ENCODE measurements around the gene CALD1. TPM values are rescaled to one million over a fixed set of nuclear protein-coding genes. Genes with fewer than 3 reads are reported as not detected.

CALD1 gene
- polyA plus RNA-seq, 4 donors, result 3.4 to 70.8 (median 45.3) TPM

DNA sequence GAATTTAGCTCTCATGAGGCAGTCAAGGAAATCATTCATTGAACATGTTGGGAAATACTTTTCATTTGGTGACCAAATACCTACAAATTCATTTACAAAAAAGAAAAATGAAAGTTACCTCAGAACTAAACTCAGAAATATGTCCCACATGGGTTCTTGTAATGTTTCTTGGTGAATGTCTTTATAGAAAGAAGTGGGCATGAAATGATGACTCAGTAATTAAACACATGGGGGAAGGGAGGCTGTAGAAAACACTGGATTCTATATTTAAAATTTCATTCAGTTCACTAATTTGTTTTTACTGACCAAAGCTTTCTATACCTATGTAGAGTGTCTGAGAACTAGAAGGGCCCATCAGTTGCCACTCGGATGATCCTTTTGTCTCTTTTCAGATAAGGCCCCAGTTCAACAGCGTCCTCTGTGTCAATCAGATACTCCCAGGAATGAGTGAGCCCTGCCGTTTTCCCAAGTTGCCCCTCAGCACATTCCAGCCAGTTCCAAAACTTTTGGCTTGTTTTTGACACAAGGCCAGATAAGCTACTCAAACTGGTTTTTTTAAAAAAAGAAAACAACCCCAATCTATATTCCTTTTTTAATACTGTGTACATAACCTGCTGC is 157.6 kb downstream of the CALD1 start:
- H3K36me3 ChIP-seq (ENCODE audit: control insufficient read depth in 3 of 3, insufficient read depth in 2 of 3, low read depth in 1 of 3, low read length in 3 of 3), result peaks cover 0 to 2% (median 0%) of the 10 kb centered on the region in 3 donors
- WGBS, 3 donors, result 69 to 79% (median 73%) methylated on average over 3 of the region's 3 CpGs
- H3K4me3 ChIP-seq (ENCODE audit: low read depth in 1 of 3, low read length in 3 of 3), result no peak overlapping the region
- no peak overlapping the region for H3K27ac ChIP-seq (ENCODE audit: low read depth in 1 of 3, low read length in 2 of 3)
- peaks cover 0 to 6% (median under 1%) of the 10 kb centered on the region in 3 donors for H3K4me1 ChIP-seq (ENCODE audit: control insufficient read depth in 3 of 3, insufficient read depth in 2 of 3, low read depth in 1 of 3, low read length in 2 of 3)
- DNase-seq (no peak), FAIRE-seq (no peak)
- no peaks in the 10 kb centered on the region for H3K9me3 ChIP-seq (ENCODE audit: control insufficient read depth in 2 of 2, insufficient read depth in 1 of 2, low read depth in 1 of 2, low read length in 1 of 2)
- H3K27me3 ChIP-seq (ENCODE audit: control insufficient read depth in 3 of 3, insufficient read depth in 3 of 3, low read length in 3 of 3), result no peaks in the 10 kb centered on the region

DNA sequence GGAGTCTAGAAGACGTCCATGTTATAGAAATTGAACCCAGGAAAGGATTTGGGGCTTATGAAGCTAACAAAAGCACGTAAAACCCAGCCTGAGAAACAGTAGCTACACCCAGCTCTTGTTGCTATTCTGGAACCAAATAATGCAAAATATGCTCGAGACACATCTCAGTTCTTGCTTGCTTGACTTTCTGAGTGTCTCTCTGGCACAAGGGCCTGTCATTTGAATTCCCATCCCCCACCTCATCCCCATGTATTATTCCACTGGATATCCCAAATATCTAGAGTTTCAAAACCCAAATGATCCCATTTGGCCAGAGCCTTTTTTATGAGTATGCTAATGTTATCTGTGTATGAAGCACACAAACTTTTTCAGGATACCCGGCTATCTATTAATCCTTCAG is 158.7 kb downstream of the CALD1 start:
- 77 to 87% (median 85%) methylated on average over 4 of the region's 4 CpGs for WGBS, 3 donors
- Histone ChIP-seq H3K27me3 (ENCODE audit: control insufficient read depth in 3 of 3, insufficient read depth in 3 of 3, low read length in 3 of 3) (no peaks in the 10 kb centered on the region), H3K36me3 (ENCODE audit: control insufficient read depth in 3 of 3, insufficient read depth in 2 of 3, low read depth in 1 of 3, low read length in 3 of 3) (peaks cover 0 to 2% (median 0%) of the 10 kb centered on the region in 3 donors), H3K9me3 (ENCODE audit: control insufficient read depth in 2 of 2, insufficient read depth in 1 of 2, low read depth in 1 of 2, low read length in 1 of 2) (no peaks in the 10 kb centered on the region), H3K27ac (ENCODE audit: low read depth in 1 of 3, low read length in 2 of 3) (no peak overlapping the region), H3K4me3 (ENCODE audit: low read depth in 1 of 3, low read length in 3 of 3) (no peak overlapping the region), H3K4me1 (ENCODE audit: control insufficient read depth in 3 of 3, insufficient read depth in 2 of 3, low read depth in 1 of 3, low read length in 2 of 3) (peaks cover 0 to 16% (median 0%) of the 10 kb centered on the region in 3 donors)
- FAIRE-seq (no peak), DNase-seq (no peak)

GRCh38 chr7:134939136-134939535 is 159.7 kb downstream of the CALD1 start:
- FAIRE-seq, result no peak
- no peak overlapping the region for H3K4me3 ChIP-seq (ENCODE audit: low read depth in 1 of 3, low read length in 3 of 3)
- H3K27ac ChIP-seq (ENCODE audit: low read depth in 1 of 3, low read length in 2 of 3), result no peak overlapping the region
- H3K4me1 ChIP-seq (ENCODE audit: control insufficient read depth in 3 of 3, insufficient read depth in 2 of 3, low read depth in 1 of 3, low read length in 2 of 3), result peaks cover 0 to 17% (median 0%) of the 10 kb centered on the region in 3 donors
- no peaks in the 10 kb centered on the region for H3K9me3 ChIP-seq (ENCODE audit: control insufficient read depth in 2 of 2, insufficient read depth in 1 of 2, low read depth in 1 of 2, low read length in 1 of 2)
- no peak for DNase-seq
- WGBS, 3 donors, result 90 to 93% (median 92%) methylated on average over 4 of the region's 4 CpGs
- H3K27me3 ChIP-seq (ENCODE audit: control insufficient read depth in 3 of 3, insufficient read depth in 3 of 3, low read length in 3 of 3), result no peaks in the 10 kb centered on the region
- peaks cover 0 to 2% (median 0%) of the 10 kb centered on the region in 3 donors for H3K36me3 ChIP-seq (ENCODE audit: control insufficient read depth in 3 of 3, insufficient read depth in 2 of 3, low read depth in 1 of 3, low read length in 3 of 3)

DNA sequence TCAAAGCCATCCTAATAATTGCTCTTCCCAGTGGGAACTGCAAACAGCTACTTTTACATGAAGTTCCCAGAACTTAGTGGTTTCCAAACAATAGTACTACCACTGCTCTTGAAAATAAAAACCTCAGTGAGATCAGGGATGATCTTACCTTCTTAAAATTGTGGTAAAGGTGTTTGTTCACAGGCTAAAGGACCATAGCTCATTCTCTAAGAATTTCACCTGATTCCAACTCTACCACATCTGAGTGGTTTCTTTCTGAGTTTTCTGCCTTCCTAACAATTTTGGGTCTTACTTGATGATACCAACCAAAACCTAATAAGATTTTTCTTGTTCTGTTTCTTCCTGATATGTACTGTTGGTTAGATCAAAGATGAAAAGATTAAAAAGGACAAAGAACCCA is 161.3 kb downstream of the CALD1 start:
- DNase-seq, result no peak
- no peaks in the 10 kb centered on the region for H3K36me3 ChIP-seq (ENCODE audit: control insufficient read depth in 3 of 3, insufficient read depth in 2 of 3, low read depth in 1 of 3, low read length in 3 of 3)
- H3K9me3 ChIP-seq (ENCODE audit: control insufficient read depth in 2 of 2, insufficient read depth in 1 of 2, low read depth in 1 of 2, low read length in 1 of 2), result no peaks in the 10 kb centered on the region
- no peak overlapping the region for H3K27ac ChIP-seq (ENCODE audit: low read depth in 1 of 3, low read length in 2 of 3)
- FAIRE-seq, result no peak
- no peak overlapping the region for H3K4me3 ChIP-seq (ENCODE audit: low read depth in 1 of 3, low read length in 3 of 3)
- H3K27me3 ChIP-seq (ENCODE audit: control insufficient read depth in 3 of 3, insufficient read depth in 3 of 3, low read length in 3 of 3), result no peaks in the 10 kb centered on the region
- H3K4me1 ChIP-seq (ENCODE audit: control insufficient read depth in 3 of 3, insufficient read depth in 2 of 3, low read depth in 1 of 3, low read length in 2 of 3), result peaks cover 0 to 21% (median 0%) of the 10 kb centered on the region in 3 donors

DNA sequence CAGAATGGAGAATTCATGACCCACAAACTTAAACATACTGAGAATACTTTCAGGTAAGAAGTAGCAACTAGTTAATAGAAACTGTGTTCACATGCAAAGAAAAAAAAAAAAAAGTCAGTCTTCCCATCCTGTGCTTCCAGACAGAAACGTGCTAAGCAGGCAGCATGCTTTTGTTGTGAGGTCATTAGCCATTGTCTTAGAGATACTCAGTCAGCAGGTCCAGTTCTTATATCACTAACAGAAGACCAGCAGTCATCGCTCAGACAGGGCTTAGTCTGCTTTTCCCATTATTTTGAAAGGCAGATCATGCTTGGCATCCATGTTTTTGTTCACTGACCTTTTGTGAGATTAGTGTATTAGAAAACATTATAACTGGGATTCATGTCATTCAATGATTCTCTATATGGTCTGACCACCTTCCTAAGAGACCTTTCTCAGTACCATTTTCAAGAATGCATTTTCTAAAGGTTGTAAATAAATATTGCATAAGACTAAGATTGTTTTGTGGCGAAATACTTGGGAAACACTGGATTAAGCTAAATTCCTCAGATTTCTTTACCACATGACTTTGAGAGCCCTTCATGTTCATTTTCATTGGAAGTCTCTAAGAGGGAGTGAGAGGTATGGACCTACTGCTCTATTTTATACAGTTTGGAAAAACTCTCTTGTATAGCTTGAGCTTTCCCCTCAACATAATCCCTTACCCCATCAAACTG is 161.9 kb downstream of the CALD1 start:
- WGBS, 3 donors, result 62 to 76% (median 66%) methylated on average over 3 of the region's 3 CpGs
- H3K4me3 ChIP-seq (ENCODE audit: low read depth in 1 of 3, low read length in 3 of 3), result no peak overlapping the region
- H3K4me1 ChIP-seq (ENCODE audit: control insufficient read depth in 3 of 3, insufficient read depth in 2 of 3, low read depth in 1 of 3, low read length in 2 of 3), result peaks cover 0 to 21% (median 0%) of the 10 kb centered on the region in 3 donors
- no peaks in the 10 kb centered on the region for H3K36me3 ChIP-seq (ENCODE audit: control insufficient read depth in 3 of 3, insufficient read depth in 2 of 3, low read depth in 1 of 3, low read length in 3 of 3)
- no peaks in the 10 kb centered on the region for H3K9me3 ChIP-seq (ENCODE audit: control insufficient read depth in 2 of 2, insufficient read depth in 1 of 2, low read depth in 1 of 2, low read length in 1 of 2)
- DNase-seq, result peak in 1 of 2 donors; percentile 22
- FAIRE-seq, result no peak
- no peaks in the 10 kb centered on the region for H3K27me3 ChIP-seq (ENCODE audit: control insufficient read depth in 3 of 3, insufficient read depth in 3 of 3, low read length in 3 of 3)
- H3K27ac ChIP-seq (ENCODE audit: low read depth in 1 of 3, low read length in 2 of 3), result no peak overlapping the region

GRCh38 chr7:134941952-134942351 is 162.5 kb downstream of the CALD1 start:
- no peak overlapping the region for H3K27ac ChIP-seq (ENCODE audit: low read depth in 1 of 3, low read length in 2 of 3)
- no peaks in the 10 kb centered on the region for H3K9me3 ChIP-seq (ENCODE audit: control insufficient read depth in 2 of 2, insufficient read depth in 1 of 2, low read depth in 1 of 2, low read length in 1 of 2)
- whole genome bisulfite sequencing, 3 donors, result 28 to 65% (median 37%) methylated on average over 5 of the region's 5 CpGs
- H3K36me3 ChIP-seq (ENCODE audit: control insufficient read depth in 3 of 3, insufficient read depth in 2 of 3, low read depth in 1 of 3, low read length in 3 of 3), result no peaks in the 10 kb centered on the region
- FAIRE-seq (no peak), DNase-seq (no peak)
- no peaks in the 10 kb centered on the region for H3K27me3 ChIP-seq (ENCODE audit: control insufficient read depth in 3 of 3, insufficient read depth in 3 of 3, low read length in 3 of 3)
- H3K4me3 ChIP-seq (ENCODE audit: low read depth in 1 of 3, low read length in 3 of 3), result no peak overlapping the region
- H3K4me1 ChIP-seq (ENCODE audit: control insufficient read depth in 3 of 3, insufficient read depth in 2 of 3, low read depth in 1 of 3, low read length in 2 of 3), result peaks cover 0 to 21% (median 0%) of the 10 kb centered on the region in 3 donors

DNA sequence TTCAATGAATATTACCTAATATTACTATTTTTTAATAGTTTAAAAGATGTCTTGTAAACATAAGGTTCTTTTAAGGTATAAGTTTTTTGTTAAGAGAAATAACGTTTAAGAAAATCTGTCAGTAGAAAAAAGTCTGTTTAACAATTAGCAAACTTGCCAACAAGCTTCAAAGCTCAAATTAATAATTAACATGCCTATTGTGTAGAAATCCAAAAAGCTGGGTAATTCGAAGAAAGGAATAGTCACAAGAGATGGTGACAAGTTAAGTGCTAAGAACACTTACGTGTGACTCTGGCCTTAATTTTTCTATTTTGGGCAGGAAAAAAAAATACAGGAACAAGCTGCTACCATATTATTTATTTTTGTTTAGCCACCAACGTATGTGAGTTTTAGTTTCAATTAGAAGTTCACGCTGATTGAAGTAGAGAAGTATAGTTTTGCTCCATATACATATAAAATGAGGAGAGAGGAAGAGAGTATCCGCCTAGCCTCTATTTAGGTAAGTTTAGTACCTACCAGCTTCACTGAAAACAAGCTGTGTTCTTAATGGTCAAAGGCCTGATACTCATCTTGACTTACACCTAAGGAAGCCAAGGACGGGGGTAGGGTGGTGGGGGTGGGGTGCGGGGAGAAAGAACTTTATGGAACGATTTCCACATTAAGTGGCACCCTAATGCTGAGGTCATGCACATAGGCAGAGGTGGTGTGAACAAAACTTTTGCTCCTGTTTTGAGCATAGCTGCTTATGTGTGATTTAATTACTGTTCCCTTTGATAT is 163.4 kb downstream of the CALD1 start:
- peak in 1 of 2 donors; percentile 52 for DNase-seq
- H3K36me3 ChIP-seq (ENCODE audit: control insufficient read depth in 3 of 3, insufficient read depth in 2 of 3, low read depth in 1 of 3, low read length in 3 of 3), result peaks cover 0 to 6% (median 0%) of the 10 kb centered on the region in 3 donors
- H3K4me3 ChIP-seq (ENCODE audit: low read depth in 1 of 3, low read length in 3 of 3), result peak overlapping the region in 1 of 3 donors; percentile 15
- H3K4me1 ChIP-seq (ENCODE audit: control insufficient read depth in 3 of 3, insufficient read depth in 2 of 3, low read depth in 1 of 3, low read length in 2 of 3), result peaks cover 0 to 21% (median 0%) of the 10 kb centered on the region in 3 donors
- FAIRE-seq, result peak; percentile 47
- H3K9me3 ChIP-seq (ENCODE audit: control insufficient read depth in 2 of 2, insufficient read depth in 1 of 2, low read depth in 1 of 2, low read length in 1 of 2), result no peaks in the 10 kb centered on the region
- peak overlapping the region in 2 of 3 donors; percentile 11 to 27 for H3K27ac ChIP-seq (ENCODE audit: low read depth in 1 of 3, low read length in 2 of 3)
- WGBS, 3 donors, result 12 to 53% (median 26%) methylated on average over 9 of the region's 9 CpGs
- H3K27me3 ChIP-seq (ENCODE audit: control insufficient read depth in 3 of 3, insufficient read depth in 3 of 3, low read length in 3 of 3), result no peaks in the 10 kb centered on the region

DNA sequence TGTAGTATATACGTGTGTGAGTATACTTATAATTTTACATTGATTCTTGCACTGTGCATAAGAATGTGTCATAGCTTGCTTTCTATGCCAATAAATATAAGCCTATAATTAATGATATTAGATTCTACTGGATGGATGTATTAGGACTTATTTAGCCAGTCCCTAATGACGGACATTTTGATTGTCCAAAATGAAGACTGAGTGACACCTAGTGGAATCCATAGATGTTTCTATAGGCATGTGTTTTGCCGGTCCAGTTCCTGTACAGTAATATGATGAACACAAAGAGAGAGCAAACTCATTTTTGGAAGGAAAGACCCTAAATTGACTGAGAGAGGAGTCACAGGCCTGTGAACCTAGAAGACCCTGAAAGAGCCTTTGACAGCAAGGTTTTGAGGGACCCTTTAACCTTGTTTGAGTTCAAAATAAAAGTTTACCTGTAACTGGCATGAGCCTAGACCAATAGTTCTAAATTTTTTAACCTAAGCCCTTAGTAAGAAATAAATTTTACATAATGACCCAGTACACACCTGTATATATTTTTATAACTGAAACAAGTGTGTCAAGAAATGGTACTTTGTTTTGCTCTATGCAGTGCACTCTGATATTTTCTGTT is 164.5 kb downstream of the CALD1 start:
- Histone ChIP-seq H3K9me3 (ENCODE audit: control insufficient read depth in 2 of 2, insufficient read depth in 1 of 2, low read depth in 1 of 2, low read length in 1 of 2) (no peaks in the 10 kb centered on the region), H3K36me3 (ENCODE audit: control insufficient read depth in 3 of 3, insufficient read depth in 2 of 3, low read depth in 1 of 3, low read length in 3 of 3) (peaks cover 0 to 6% (median 0%) of the 10 kb centered on the region in 3 donors), H3K4me3 (ENCODE audit: low read depth in 1 of 3, low read length in 3 of 3) (no peak overlapping the region), H3K27me3 (ENCODE audit: control insufficient read depth in 3 of 3, insufficient read depth in 3 of 3, low read length in 3 of 3) (no peaks in the 10 kb centered on the region), H3K4me1 (ENCODE audit: control insufficient read depth in 3 of 3, insufficient read depth in 2 of 3, low read depth in 1 of 3, low read length in 2 of 3) (peaks cover 0 to 21% (median 0%) of the 10 kb centered on the region in 3 donors), H3K27ac (ENCODE audit: low read depth in 1 of 3, low read length in 2 of 3) (no peak overlapping the region)
- WGBS, 3 donors, result 17 to 41% (median 31%) methylated on average over 3 of the region's 3 CpGs
- FAIRE-seq, result no peak
- DNase-seq, result peak; percentile 49 to 59

Measured in small intestine (tissue), 7 donors.